GM21825 (cell line): ENCODE data around the gene ZNF782.
"Not testable (repeated sequence)": the region's sequence is repeated elsewhere in the genome, so short reads cannot be mapped to it uniquely, and the experiment has no call there.

Experiments used
- ATAC-seq: cut with Tn5 transposase; IDR thresholded peaks from one replicate; pipeline ENCODE4 v1.9.1; 2021; ENCODE audit warnings: mild to moderate bottlenecking, moderate library complexity; ENCODE audit not compliant: unreplicated experiment

The ZNF782 gene

GRCh38 chr9:96854651-96855273 lies 448 bp upstream of the ZNF782 start:
- ATAC-seq: no peak

GRCh38 chr9:96852676-96853075 lies 1.6 kb downstream of the ZNF782 start:
- ATAC-seq: no peak

- no peak for ATAC-seq
Measured at GRCh38 chr9:96844040-96844439, 10.3 kb downstream of the ZNF782 start.

GRCh38 chr9:96818533-96818932 lies 35.8 kb downstream of the ZNF782 start:
- ATAC-seq: no peak

- no peak for ATAC-seq
Measured at GRCh38 chr9:96817973-96818372, 36.3 kb downstream of the ZNF782 start.

GRCh38 chr9:96813607-96814006 lies 40.7 kb downstream of the ZNF782 start:
- no peak for ATAC-seq

- not testable (repeated sequence) for ATAC-seq
Measured at GRCh38 chr9:96798959-96799358, 55.4 kb downstream of the ZNF782 start.

- no peak for ATAC-seq
Measured at GRCh38 chr9:96784021-96784420, 70.3 kb downstream of the ZNF782 start.

- ATAC-seq: no peak
Measured at GRCh38 chr9:96782235-96782634, 72.1 kb downstream of the ZNF782 start.

- ATAC-seq: no peak
Measured at GRCh38 chr9:96781552-96781951, 72.8 kb downstream of the ZNF782 start.

- ATAC-seq: no peak
Measured at GRCh38 chr9:96779089-96779488, 75.2 kb downstream of the ZNF782 start.

GRCh38 chr9:96777426-96777864 lies 76.9 kb downstream of the ZNF782 start:
- no peak for ATAC-seq

- ATAC-seq: no peak
Measured at GRCh38 chr9:96771124-96771523, 83.2 kb downstream of the ZNF782 start.

- ATAC-seq: no peak
Measured at GRCh38 chr9:96769989-96770388, 84.3 kb downstream of the ZNF782 start.
